Measurements from ENCODE around the gene KCNK5. TPM values are rescaled to one million over a fixed set of nuclear protein-coding genes. Genes with fewer than 3 reads are reported as not detected.

Gene KCNK5
- polyA plus RNA-seq, 1 donor from 2014 or later = not detected

DNA sequence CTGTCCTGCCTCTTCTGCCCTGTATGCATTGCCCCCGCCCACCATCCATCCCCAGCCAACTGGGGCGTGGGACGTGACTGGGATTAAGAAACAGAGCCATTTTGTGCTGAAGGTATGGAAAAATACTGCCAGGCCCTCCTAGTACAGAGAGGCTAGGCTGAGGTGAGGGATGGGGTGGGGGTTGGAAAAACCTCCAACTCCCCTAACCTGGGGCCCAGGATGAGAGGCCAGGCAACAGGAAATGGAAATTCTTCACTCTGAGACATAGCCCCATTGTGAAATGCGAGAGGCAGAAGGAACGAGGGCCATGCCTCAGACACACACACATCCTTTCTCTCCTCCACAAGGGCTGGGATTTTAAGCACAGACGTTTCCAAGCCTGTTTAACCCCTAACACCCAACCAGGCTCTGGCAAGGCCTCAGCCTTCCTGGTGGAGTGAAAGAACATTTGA is 19.9 kb downstream of the KCNK5 start:
- Histone ChIP-seq H3K9me3 (ENCODE audit: low read length) (no peaks in the 10 kb centered on the region), H3K27me3 (ENCODE audit: insufficient read depth, low read depth, low read length) (no peaks in the 10 kb centered on the region), H3K9ac (ENCODE audit: low read length) (no peak overlapping the region), H3K36me3 (ENCODE audit: insufficient read depth, low read length) (no peaks in the 10 kb centered on the region), H4K20me1 (ENCODE audit: insufficient read depth) (no peaks in the 10 kb centered on the region), H3K9me2 (ENCODE audit: insufficient read depth, low read length) (no peaks in the 10 kb centered on the region), H3K4me3 (ENCODE audit: low read length) (no peak overlapping the region), H3K79me2 (replicated peaks; ENCODE audit: insufficient read depth, low read length) (no peaks in the 10 kb centered on the region), H3K27ac (ENCODE audit: low read length) (no peak overlapping the region), H2AFZ (ENCODE audit: low read depth, low read length) (no peak overlapping the region), H3F3A (ENCODE audit: insufficient read depth, low read length, poor library complexity, severe bottlenecking) (no peaks in the 10 kb centered on the region), H3K4me2 (ENCODE audit: low read length) (no peak overlapping the region)
- TF ChIP-seq EZH2 (IDR thresholded peaks at IDR 0.05; ENCODE audit: borderline replicate concordance, insufficient read depth, low read length, poor library complexity, severe bottlenecking) (no peak), MXI1 (conservative IDR thresholded peaks at IDR 0.05; ENCODE audit: poor library complexity, severe bottlenecking) (no peak)

GRCh38 chr6:39208223-39208739 is 21.0 kb downstream of the KCNK5 start:
- Histone ChIP-seq H2AFZ (ENCODE audit: low read depth, low read length) (no peak overlapping the region), H3K9ac (ENCODE audit: low read length) (no peak overlapping the region), H3K4me3 (ENCODE audit: low read length) (no peak overlapping the region), H3K36me3 (ENCODE audit: insufficient read depth, low read length) (no peaks in the 10 kb centered on the region), H3K9me3 (ENCODE audit: low read length) (no peaks in the 10 kb centered on the region), H3K79me2 (replicated peaks; ENCODE audit: insufficient read depth, low read length) (no peaks in the 10 kb centered on the region), H3K4me2 (ENCODE audit: low read length) (no peak overlapping the region), H3K9me2 (ENCODE audit: insufficient read depth, low read length) (no peaks in the 10 kb centered on the region), H3K27ac (ENCODE audit: low read length) (no peak overlapping the region), H3K27me3 (ENCODE audit: insufficient read depth, low read depth, low read length) (no peaks in the 10 kb centered on the region), H4K20me1 (ENCODE audit: insufficient read depth) (no peaks in the 10 kb centered on the region), H3F3A (ENCODE audit: insufficient read depth, low read length, poor library complexity, severe bottlenecking) (no peaks in the 10 kb centered on the region)
- TF ChIP-seq EZH2 (IDR thresholded peaks at IDR 0.05; ENCODE audit: borderline replicate concordance, insufficient read depth, low read length, poor library complexity, severe bottlenecking) = no peak
- TF ChIP-seq, protein P1, sequence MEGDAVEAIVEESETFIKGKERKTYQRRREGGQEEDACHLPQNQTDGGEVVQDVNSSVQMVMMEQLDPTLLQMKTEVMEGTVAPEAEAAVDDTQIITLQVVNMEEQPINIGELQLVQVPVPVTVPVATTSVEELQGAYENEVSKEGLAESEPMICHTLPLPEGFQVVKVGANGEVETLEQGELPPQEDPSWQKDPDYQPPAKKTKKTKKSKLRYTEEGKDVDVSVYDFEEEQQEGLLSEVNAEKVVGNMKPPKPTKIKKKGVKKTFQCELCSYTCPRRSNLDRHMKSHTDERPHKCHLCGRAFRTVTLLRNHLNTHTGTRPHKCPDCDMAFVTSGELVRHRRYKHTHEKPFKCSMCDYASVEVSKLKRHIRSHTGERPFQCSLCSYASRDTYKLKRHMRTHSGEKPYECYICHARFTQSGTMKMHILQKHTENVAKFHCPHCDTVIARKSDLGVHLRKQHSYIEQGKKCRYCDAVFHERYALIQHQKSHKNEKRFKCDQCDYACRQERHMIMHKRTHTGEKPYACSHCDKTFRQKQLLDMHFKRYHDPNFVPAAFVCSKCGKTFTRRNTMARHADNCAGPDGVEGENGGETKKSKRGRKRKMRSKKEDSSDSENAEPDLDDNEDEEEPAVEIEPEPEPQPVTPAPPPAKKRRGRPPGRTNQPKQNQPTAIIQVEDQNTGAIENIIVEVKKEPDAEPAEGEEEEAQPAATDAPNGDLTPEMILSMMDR (IDR thresholded peaks at IDR 0.05; ENCODE audit: poor library complexity, severe bottlenecking) = no peak
- no peak for TF ChIP-seq POLR2AphosphoS5 (IDR thresholded peaks at IDR 0.05)
- TF ChIP-seq TAF1 (IDR thresholded peaks at IDR 0.05; ENCODE audit: low read depth) = no peak
- TF ChIP-seq, protein P2, sequence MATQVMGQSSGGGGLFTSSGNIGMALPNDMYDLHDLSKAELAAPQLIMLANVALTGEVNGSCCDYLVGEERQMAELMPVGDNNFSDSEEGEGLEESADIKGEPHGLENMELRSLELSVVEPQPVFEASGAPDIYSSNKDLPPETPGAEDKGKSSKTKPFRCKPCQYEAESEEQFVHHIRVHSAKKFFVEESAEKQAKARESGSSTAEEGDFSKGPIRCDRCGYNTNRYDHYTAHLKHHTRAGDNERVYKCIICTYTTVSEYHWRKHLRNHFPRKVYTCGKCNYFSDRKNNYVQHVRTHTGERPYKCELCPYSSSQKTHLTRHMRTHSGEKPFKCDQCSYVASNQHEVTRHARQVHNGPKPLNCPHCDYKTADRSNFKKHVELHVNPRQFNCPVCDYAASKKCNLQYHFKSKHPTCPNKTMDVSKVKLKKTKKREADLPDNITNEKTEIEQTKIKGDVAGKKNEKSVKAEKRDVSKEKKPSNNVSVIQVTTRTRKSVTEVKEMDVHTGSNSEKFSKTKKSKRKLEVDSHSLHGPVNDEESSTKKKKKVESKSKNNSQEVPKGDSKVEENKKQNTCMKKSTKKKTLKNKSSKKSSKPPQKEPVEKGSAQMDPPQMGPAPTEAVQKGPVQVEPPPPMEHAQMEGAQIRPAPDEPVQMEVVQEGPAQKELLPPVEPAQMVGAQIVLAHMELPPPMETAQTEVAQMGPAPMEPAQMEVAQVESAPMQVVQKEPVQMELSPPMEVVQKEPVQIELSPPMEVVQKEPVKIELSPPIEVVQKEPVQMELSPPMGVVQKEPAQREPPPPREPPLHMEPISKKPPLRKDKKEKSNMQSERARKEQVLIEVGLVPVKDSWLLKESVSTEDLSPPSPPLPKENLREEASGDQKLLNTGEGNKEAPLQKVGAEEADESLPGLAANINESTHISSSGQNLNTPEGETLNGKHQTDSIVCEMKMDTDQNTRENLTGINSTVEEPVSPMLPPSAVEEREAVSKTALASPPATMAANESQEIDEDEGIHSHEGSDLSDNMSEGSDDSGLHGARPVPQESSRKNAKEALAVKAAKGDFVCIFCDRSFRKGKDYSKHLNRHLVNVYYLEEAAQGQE (IDR thresholded peaks at IDR 0.05; ENCODE audit: borderline replicate concordance) = no peak
- TF ChIP-seq EP300 (conservative IDR thresholded peaks at IDR 0.05; ENCODE audit: poor library complexity, severe bottlenecking) = no peak

Data from neural cell (in vitro differentiated cells).